Esophagus squamous epithelium (tissue), 5 donors: ENCODE measurements around the gene CDC20. TPM values are rescaled to one million over a fixed set of nuclear protein-coding genes. Genes with fewer than 3 reads are reported as not detected.

ENCODE experiments used
- DNase-seq: peaks from one replicate; lab custom pipeline; 2025; lab: John Stamatoyannopoulos, UW
- H3K27ac ChIP-seq, 4 donors: fragments of 200-600 bp; sonication (generic); one replicate each; pipeline ENCODE4 v1.5.1; 2016 to 2019; ENCODE audit warnings: mild to moderate bottlenecking in 1 of 4
- H3K27me3 ChIP-seq, 4 donors: fragments of 200-600 bp; sonication (generic); 1 replicate in 3 of 4; 2 replicates in 1 of 4; pipeline versions ENCODE4 v1.5.1 to v1.6.0; 2017 to 2021; ENCODE audit warnings: antibody characterized with exemption in 1 of 4
- H3K36me3 ChIP-seq, 3 donors: fragments of 200-600 bp; sonication (generic); one replicate each; pipeline ENCODE4 v1.5.1; 2016 to 2019
- H3K4me1 ChIP-seq, 3 donors: fragments of 200-600 bp; sonication (generic); one replicate each; pipeline ENCODE4 v1.5.1; 2017 to 2019
- H3K4me3 ChIP-seq, 4 donors: fragments of 200-600 bp; sonication (generic); 1 replicate in 3 of 4; 2 replicates in 1 of 4; pipeline ENCODE4 v1.5.1; 2016 to 2019; ENCODE audit warnings: mild to moderate bottlenecking in 2 of 4, moderate library complexity in 1 of 4
- H3K9me3 ChIP-seq, 3 donors: fragments of 200-600 bp; sonication (generic); one replicate each; pipeline ENCODE4 v1.5.1; 2016 to 2019
- POLR2A ChIP-seq, 4 donors: fragments of 450-650 bp; IDR thresholded peaks; one replicate each; pipeline ENCODE4 v1.6.1; 2017; ENCODE audit warnings: antibody characterized with exemption in 4 of 4, mild to moderate bottlenecking in 4 of 4, moderate library complexity in 3 of 4
- WGBS, 2 donors: methylation state at CpG; one replicate each; pipeline ENCODE4 v1.1.5; 2018; 5-methylcytosine and 5-hydroxymethylcytosine counted together
- intact Hi-C: fragments of 100-400 bp; cut with DNase I; formaldehyde crosslinking; loops from one replicate; pipeline ENCODE4 v1.15.0; 2022
- total RNA-seq, 4 donors: library from RNA; depleted of rRNA; stranded (reverse); fragments of >200 nt; gene quantifications; one replicate each; pipeline ENCODE4 v1.1.0, GENCODE V29; 2016
- TF ChIP-seq, protein P1 (sequence below), 6 experiments: fragments of 450-650 bp in 4 of 6; fragments of 200-600 bp in 2 of 6; sonication (generic) in 2 of 6; IDR thresholded peaks; one replicate each; pipeline ENCODE4 v1.5.1; 2016 to 2019; ENCODE audit warnings: antibody characterized with exemption in 6 of 6, mild to moderate bottlenecking in 4 of 6, moderate library complexity in 4 of 6
- donor health status: DM: yes; HTN: yes; CAD: no.

The CDC20 gene
- total RNA-seq, 4 donors from 2014 or later: 16.5 to 96.0 (median 33.6) TPM

DNA sequence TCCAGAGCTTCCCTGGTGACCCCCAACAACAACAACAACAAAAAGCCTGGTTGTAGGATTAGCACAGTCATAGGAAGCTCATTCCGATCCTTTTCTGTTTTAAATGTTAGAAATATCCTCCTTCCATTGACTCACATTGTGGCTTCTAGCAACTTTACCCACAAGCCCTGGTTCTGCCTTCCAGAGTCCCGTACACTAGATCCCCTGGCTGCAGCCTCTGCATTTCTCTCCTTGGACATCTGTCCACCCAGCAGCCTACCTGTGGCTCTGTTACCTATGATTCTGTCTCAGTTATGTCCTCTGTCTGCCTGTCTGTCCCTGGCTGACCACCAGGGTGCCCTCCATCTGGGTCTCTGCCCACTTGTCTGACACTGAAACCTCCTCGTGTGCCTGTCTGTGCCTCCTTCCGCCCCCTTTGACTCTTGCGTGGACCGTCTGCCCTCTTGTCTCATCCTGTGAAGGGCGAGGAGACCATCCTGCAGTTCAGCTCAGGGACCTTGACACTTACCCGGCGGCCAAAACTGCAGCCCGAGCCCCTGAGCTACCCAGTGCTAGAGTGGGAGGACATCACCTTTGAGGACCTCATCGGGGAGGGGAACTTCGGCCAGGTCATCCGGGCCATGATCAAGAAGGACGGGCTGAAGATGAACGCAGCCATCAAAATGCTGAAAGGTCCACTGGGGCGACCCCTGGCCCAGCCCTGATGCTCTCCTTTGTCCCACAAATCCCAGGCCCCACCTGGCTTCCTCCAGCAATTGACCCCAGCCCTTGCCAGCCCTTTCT lies 41.9 kb upstream of the CDC20 start:
- DNase-seq: no peak
- peaks cover 0 to 15% (median 0%) of the 10 kb centered on the region in 3 donors for H3K36me3 ChIP-seq
- no peak for TF ChIP-seq POLR2A (IDR thresholded peaks at IDR 0.05)
- TF ChIP-seq, protein P1, sequence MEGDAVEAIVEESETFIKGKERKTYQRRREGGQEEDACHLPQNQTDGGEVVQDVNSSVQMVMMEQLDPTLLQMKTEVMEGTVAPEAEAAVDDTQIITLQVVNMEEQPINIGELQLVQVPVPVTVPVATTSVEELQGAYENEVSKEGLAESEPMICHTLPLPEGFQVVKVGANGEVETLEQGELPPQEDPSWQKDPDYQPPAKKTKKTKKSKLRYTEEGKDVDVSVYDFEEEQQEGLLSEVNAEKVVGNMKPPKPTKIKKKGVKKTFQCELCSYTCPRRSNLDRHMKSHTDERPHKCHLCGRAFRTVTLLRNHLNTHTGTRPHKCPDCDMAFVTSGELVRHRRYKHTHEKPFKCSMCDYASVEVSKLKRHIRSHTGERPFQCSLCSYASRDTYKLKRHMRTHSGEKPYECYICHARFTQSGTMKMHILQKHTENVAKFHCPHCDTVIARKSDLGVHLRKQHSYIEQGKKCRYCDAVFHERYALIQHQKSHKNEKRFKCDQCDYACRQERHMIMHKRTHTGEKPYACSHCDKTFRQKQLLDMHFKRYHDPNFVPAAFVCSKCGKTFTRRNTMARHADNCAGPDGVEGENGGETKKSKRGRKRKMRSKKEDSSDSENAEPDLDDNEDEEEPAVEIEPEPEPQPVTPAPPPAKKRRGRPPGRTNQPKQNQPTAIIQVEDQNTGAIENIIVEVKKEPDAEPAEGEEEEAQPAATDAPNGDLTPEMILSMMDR (IDR thresholded peaks at IDR 0.05): no peak
- H3K9me3 ChIP-seq: no peaks in the 10 kb centered on the region
- no peak overlapping the region for H3K27ac ChIP-seq
- intact Hi-C loops: no loop called here
- H3K4me3 ChIP-seq: no peak overlapping the region
- WGBS, 2 donors: 79 to 80% methylated on average over 6 to 11 of the region's 16 CpGs
- H3K27me3 ChIP-seq: no peaks in the 10 kb centered on the region
- no peaks in the 10 kb centered on the region for H3K4me1 ChIP-seq

DNA sequence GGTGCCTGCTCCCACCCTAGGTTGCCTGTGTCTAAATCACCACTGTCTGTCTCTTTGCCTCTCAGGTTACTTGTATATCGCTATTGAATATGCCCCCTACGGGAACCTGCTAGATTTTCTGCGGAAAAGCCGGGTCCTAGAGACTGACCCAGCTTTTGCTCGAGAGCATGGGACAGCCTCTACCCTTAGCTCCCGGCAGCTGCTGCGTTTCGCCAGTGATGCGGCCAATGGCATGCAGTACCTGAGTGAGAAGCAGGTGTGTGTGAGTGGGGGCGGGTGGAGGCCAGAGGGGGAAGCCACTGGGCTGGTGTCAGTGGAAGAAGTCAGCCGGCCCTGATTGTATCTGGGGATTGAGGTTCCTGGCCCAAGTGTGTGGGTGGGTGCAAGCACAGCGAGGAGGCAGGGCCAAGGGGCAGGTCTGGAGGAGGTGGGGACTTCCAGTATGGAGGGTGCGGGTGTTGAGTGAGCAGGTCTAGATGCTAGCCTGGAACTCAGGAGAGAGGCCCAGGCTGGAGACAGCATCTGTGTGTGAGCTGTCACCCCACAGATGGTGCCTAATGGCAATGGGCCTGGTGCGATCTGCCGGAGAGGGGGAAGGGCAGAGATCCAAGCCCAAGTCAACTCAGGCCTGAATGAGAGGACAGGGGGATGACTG lies 40.8 kb upstream of the CDC20 start:
- H3K27me3 ChIP-seq: no peaks in the 10 kb centered on the region
- WGBS, 2 donors: 62 to 77% methylated on average over 6 to 9 of the region's 15 CpGs
- no peaks in the 10 kb centered on the region for H3K9me3 ChIP-seq
- no peak for TF ChIP-seq POLR2A (IDR thresholded peaks at IDR 0.05)
- TF ChIP-seq, protein P1 (IDR thresholded peaks at IDR 0.05): no peak
- peaks cover 0 to 7% (median 0%) of the 10 kb centered on the region in 3 donors for H3K36me3 ChIP-seq
- no peak overlapping the region for H3K4me3 ChIP-seq
- DNase-seq: no peak
- H3K27ac ChIP-seq: no peak overlapping the region
- no peaks in the 10 kb centered on the region for H3K4me1 ChIP-seq
- intact Hi-C loops: no loop called here

DNA sequence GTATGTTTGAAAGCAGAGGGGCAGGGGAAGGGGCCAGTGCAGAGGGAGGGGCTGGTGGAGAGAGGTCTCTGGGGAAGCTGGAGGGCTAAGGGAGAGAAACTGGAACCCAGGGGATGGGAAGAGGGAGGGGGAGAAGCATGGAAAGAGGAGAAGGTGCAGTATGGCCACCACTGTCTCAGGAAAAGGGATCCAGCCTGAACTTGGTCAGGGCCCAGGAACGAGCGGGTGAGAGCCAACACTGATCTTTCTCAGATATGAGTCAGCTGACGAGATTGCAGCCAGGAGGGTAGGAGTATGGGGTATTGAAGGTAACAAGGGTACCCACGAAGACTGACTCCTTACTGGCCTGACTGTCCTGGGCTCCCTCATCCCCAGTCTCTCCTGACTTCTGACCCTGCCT lies 40.0 kb upstream of the CDC20 start:
- no peaks in the 10 kb centered on the region for H3K9me3 ChIP-seq
- DNase-seq: no peak
- H3K27ac ChIP-seq: no peak overlapping the region
- intact Hi-C loops: no loop called here
- no peaks in the 10 kb centered on the region for H3K27me3 ChIP-seq
- no peak for TF ChIP-seq POLR2A (IDR thresholded peaks at IDR 0.05)
- TF ChIP-seq, protein P1 (IDR thresholded peaks at IDR 0.05): no peak
- no peak overlapping the region for H3K4me3 ChIP-seq
- peaks cover 0 to 7% (median 0%) of the 10 kb centered on the region in 3 donors for H3K36me3 ChIP-seq
- 59 to 68% methylated on average over 4 of the region's 4 CpGs for WGBS, 2 donors
- H3K4me1 ChIP-seq: no peaks in the 10 kb centered on the region

DNA sequence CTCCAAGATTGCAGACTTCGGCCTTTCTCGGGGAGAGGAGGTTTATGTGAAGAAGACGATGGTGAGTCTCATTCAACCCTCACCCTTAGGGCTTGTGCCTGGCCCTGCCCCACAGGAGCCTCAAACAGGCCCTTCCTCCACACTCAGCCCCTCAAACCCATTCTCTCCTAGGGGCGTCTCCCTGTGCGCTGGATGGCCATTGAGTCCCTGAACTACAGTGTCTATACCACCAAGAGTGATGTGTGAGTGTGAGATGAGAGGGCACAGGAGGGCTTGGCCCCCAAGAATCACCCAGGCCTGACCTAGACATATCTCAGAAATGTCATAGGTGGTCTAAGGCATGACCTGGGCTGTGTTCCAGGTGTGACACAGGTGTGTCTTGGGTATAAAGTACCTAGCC lies 39.5 kb upstream of the CDC20 start:
- no peak for TF ChIP-seq POLR2A (IDR thresholded peaks at IDR 0.05)
- TF ChIP-seq, protein P1 (IDR thresholded peaks at IDR 0.05): no peak
- intact Hi-C loops: no loop called here
- H3K27me3 ChIP-seq: no peaks in the 10 kb centered on the region
- H3K36me3 ChIP-seq: peaks cover 0 to 7% (median 0%) of the 10 kb centered on the region in 3 donors
- H3K9me3 ChIP-seq: no peaks in the 10 kb centered on the region
- no peak overlapping the region for H3K4me3 ChIP-seq
- DNase-seq: no peak
- H3K4me1 ChIP-seq: no peaks in the 10 kb centered on the region
- WGBS, 2 donors: 93% methylated on average over 3 of the region's 5 CpGs; no CpG with 5 or more reads in 1 of the 2 donors
- H3K27ac ChIP-seq: no peak overlapping the region

DNA sequence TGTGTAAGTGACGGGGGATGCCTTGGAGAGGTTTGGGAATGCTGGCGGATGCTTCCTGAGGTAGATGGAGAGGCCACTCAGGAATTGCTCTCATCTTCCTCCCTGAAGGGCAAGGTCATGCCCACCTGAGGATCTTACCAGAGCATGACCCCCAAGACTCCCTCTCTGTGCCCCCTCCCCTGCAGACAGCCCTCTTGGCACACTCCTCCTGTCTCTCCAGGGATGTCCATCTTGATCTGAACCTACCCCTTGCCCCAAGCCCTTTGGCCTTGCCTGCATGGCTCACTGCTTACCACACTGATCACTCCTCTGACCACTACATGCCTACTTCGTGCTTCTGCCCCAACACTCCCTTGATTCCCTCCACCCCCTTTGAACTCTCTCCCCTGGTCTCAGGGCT lies 39.0 kb upstream of the CDC20 start:
- WGBS, 2 donors: 90 to 93% methylated on average over 2 to 3 of the region's 3 CpGs
- H3K4me3 ChIP-seq: no peak overlapping the region
- peaks cover 0 to under 1% (median 0%) of the 10 kb centered on the region in 3 donors for H3K9me3 ChIP-seq
- H3K4me1 ChIP-seq: no peaks in the 10 kb centered on the region
- H3K36me3 ChIP-seq: peaks cover 0 to 7% (median 0%) of the 10 kb centered on the region in 3 donors
- intact Hi-C loops: no loop called here
- no peak for DNase-seq
- H3K27me3 ChIP-seq: no peaks in the 10 kb centered on the region
- no peak for TF ChIP-seq POLR2A (IDR thresholded peaks at IDR 0.05)
- TF ChIP-seq, protein P1 (IDR thresholded peaks at IDR 0.05): no peak
- H3K27ac ChIP-seq: no peak overlapping the region
